PC-3 (cell line): ENCODE measurements around the gene DUSP19. TPM values are rescaled to one million over a fixed set of nuclear protein-coding genes. Genes with fewer than 3 reads are reported as not detected.
A peak's percentile ranks its signal among the peaks of the same experiment; 100 is the strongest.

ENCODE experiments used
- ATAC-seq: fragments of 200-7000 bp; cut with Tn5 transposase; 2 replicates; pipeline ENCODE4 v1.9.1; 2020; ENCODE audit warnings: mild to moderate bottlenecking, moderate library complexity
- BruUV-seq: library from RNA; stranded (reverse); fragments of 400-500 nt; replicated peaks from 2 replicates; lab custom pipeline; 2021; lab: Mats Ljungman, UMichigan
- CTCF ChIA-PET: fragments of 300-600 bp; sonication (Branson Sonifier 250); formaldehyde crosslinking; loops from one replicate; lab custom pipeline; 2022; ENCODE audit warnings: antibody characterized with exemption; lab: Charles Lee
- POLR2A ChIA-PET: fragments of 300-600 bp; sonication (Branson Sonifier 250); formaldehyde crosslinking; loops from one replicate; lab custom pipeline; 2022; ENCODE audit warnings: antibody characterized with exemption; ENCODE audit not compliant: unreplicated experiment; lab: Charles Lee
- DNase-seq: peaks from one replicate; pipeline ENCODE4 v3.0.0-alpha.2; 2015
- H2AFZ ChIP-seq: fragments of 300-600 bp; sonication (generic); 2 replicates; pipeline ENCODE4 v1.6.0; 2016; ENCODE audit warnings: antibody characterized with exemption, low read length
- H3F3A ChIP-seq: fragments of 300-600 bp; sonication (generic); one replicate; pipeline ENCODE4 v1.6.0; 2017; ENCODE audit warnings: antibody characterized with exemption, low read length, control low read depth, mild to moderate bottlenecking; ENCODE audit not compliant: unreplicated experiment
- H3K27ac ChIP-seq: fragments of 300-600 bp; sonication (generic); 2 replicates; pipeline ENCODE4 v1.5.1; 2016; ENCODE audit warnings: mild to moderate bottlenecking, low read length
- H3K27me3 ChIP-seq: fragments of 300-600 bp; sonication (generic); 2 replicates; pipeline ENCODE4 v1.6.1; 2016; ENCODE audit warnings: low read length, mixed read lengths
- H3K36me3 ChIP-seq: fragments of 300-600 bp; sonication (generic); 2 replicates; pipeline ENCODE4 v1.6.1; 2016; ENCODE audit warnings: low read depth, mixed run types, low read length, mixed read lengths
- H3K4me1 ChIP-seq: fragments of 300-600 bp; sonication (generic); 2 replicates; pipeline ENCODE4 v1.5.1; 2016; ENCODE audit warnings: low read length; ENCODE audit not compliant: insufficient read depth
- H3K4me2 ChIP-seq: fragments of 300-600 bp; sonication (generic); 2 replicates; pipeline ENCODE4 v1.6.0; 2016; ENCODE audit warnings: low read length
- H3K4me3 ChIP-seq: fragments of 300-600 bp; sonication (generic); 2 replicates; pipeline ENCODE4 v1.5.1; 2016; ENCODE audit warnings: mild to moderate bottlenecking, low read length, mixed read lengths
- H3K79me2 ChIP-seq: fragments of 300-600 bp; sonication (generic); 2 replicates; pipeline ENCODE4 v1.6.1; 2017; ENCODE audit warnings: low read length, mixed read lengths
- H3K9ac ChIP-seq: fragments of 300-600 bp; sonication (generic); 2 replicates; pipeline ENCODE4 v1.6.0; 2016; ENCODE audit warnings: mild to moderate bottlenecking, low read length
- H3K9me2 ChIP-seq: fragments of 300-600 bp; sonication (generic); replicated peaks from 2 replicates; pipeline ENCODE4 v1.6.1; 2016; ENCODE audit warnings: mixed run types, low read length, mixed read lengths
- H3K9me3 ChIP-seq: fragments of 300-600 bp; sonication (generic); 2 replicates; pipeline ENCODE4 v1.6.1; 2016; ENCODE audit warnings: low read length, mixed read lengths
- H4K20me1 ChIP-seq: fragments of 300-600 bp; sonication (generic); 2 replicates; pipeline ENCODE4 v1.6.1; 2016; ENCODE audit warnings: low read length, mixed read lengths
- CTCF ChIP-seq: fragments of 300-600 bp; sonication (generic); conservative IDR thresholded peaks from 2 replicates; pipeline ENCODE4 v1.5.1; 2017; ENCODE audit warnings: antibody characterized with exemption, low read depth, mild to moderate bottlenecking, low read length
- EZH2 ChIP-seq: fragments of 300-600 bp; sonication (generic); IDR thresholded peaks from one replicate; pipeline ENCODE4 v1.6.1; 2017; ENCODE audit warnings: antibody characterized with exemption, mild to moderate bottlenecking, low read length; ENCODE audit not compliant: unreplicated experiment
- EZH2phosphoT487 ChIP-seq: fragments of 300-600 bp; sonication (generic); IDR thresholded peaks from 2 replicates; pipeline ENCODE4 v1.6.1; 2018; ENCODE audit warnings: mild to moderate bottlenecking, antibody characterized with exemption, low read length, borderline replicate concordance
- intact Hi-C: fragments of 100-400 bp; cut with micrococcal nuclease; formaldehyde crosslinking; loops from 2 replicates; pipeline ENCODE4 v1.9.0; 2023
- total RNA-seq: library from RNA; depleted of rRNA; stranded (reverse); fragments of >200 nt; gene quantifications from 2 replicates; pipeline ENCODE4 v1.2.3, GENCODE V29; 2014

Gene DUSP19
- total RNA-seq, 1 experiment from 2014 or later: 0.51 TPM

- H3K27me3 ChIP-seq: no peaks in the 10 kb centered on the region
- no peaks in the 10 kb centered on the region for H3K9me2 ChIP-seq
- CTCF ChIA-PET: no interaction called here
- POLR2A ChIA-PET: no interaction called here
- intact Hi-C loops: loop anchor here (1.0 kb wide), 3 partner anchors 19 to 46 kb away; partner anchors contain the start of genes NCKAP1 and NUP35
- BruUV-seq: TSS peak; percentile 86
- DNase-seq (no peak), ATAC-seq (peak; percentile 71)
- no peaks in the 10 kb centered on the region for H3F3A ChIP-seq
- peak overlapping the region; percentile 87 for H3K4me2 ChIP-seq
- no peak overlapping the region for H3K27ac ChIP-seq
- peak overlapping the region; percentile 55 for H3K9ac ChIP-seq
- no peaks in the 10 kb centered on the region for H3K36me3 ChIP-seq
- H3K4me3 ChIP-seq: peak overlapping the region; percentile 80
- H3K4me1 ChIP-seq: peaks cover 13% of the 10 kb centered on the region
- H4K20me1 ChIP-seq: no peaks in the 10 kb centered on the region
- TF ChIP-seq EZH2phosphoT487: no peak
- TF ChIP-seq EZH2: no peak
- TF ChIP-seq CTCF: no peak
- H2AFZ ChIP-seq: peak overlapping the region; percentile 88
- no peaks in the 10 kb centered on the region for H3K9me3 ChIP-seq
- H3K79me2 ChIP-seq: no peaks in the 10 kb centered on the region
Observed at GRCh38 chr2:183078163-183078463, 434 bp upstream of the DUSP19 start.

- no peaks in the 10 kb centered on the region for H3K9me3 ChIP-seq
- H3K27me3 ChIP-seq: no peaks in the 10 kb centered on the region
- intact Hi-C loops: no loop called here
- H3K4me3 ChIP-seq: peak overlapping the region; percentile 80
- H3K9ac ChIP-seq: peak overlapping the region; percentile 55
- no peaks in the 10 kb centered on the region for H4K20me1 ChIP-seq
- H3K27ac ChIP-seq: 0 out of 2 replicates have a peak overlapping the region, but pooled peaks have one; percentile 12
- no peaks in the 10 kb centered on the region for H3K79me2 ChIP-seq
- H3K4me2 ChIP-seq: peak overlapping the region; percentile 87
- TF ChIP-seq EZH2 (no peak), CTCF (no peak)
- ChIA-PET CTCF (interaction anchor here (0.5 to 0.9 kb wide), 4 partner anchors 15 to 168 kb away, joined by 3 to 5 read pairs (median 4); no protein-coding TSS in a partner anchor), POLR2A (interaction anchor here (0.6 to 0.7 kb wide), 4 partner anchors 22 to 148 kb away, joined by 5 to 11 read pairs (median 8); partner anchors contain the start of gene NCKAP1)
- H3K4me1 ChIP-seq: peaks cover 13% of the 10 kb centered on the region
- ATAC-seq: peak; percentile 51
- no peaks in the 10 kb centered on the region for H3K9me2 ChIP-seq
- H3F3A ChIP-seq: no peaks in the 10 kb centered on the region
- BruUV-seq: no TSS peak
- peak overlapping the region; percentile 88 for H2AFZ ChIP-seq
- DNase-seq: no peak
- H3K36me3 ChIP-seq: no peaks in the 10 kb centered on the region
Observed at GRCh38 chr2:183079139-183079775, 710 bp downstream of the DUSP19 start.

GRCh38 chr2:183081911-183082310 is 3.4 kb downstream of the DUSP19 start:
- Histone ChIP-seq H3K9ac (no peak overlapping the region), H3K4me1 (peaks cover 13% of the 10 kb centered on the region), H3K27me3 (no peaks in the 10 kb centered on the region), H3K9me2 (no peaks in the 10 kb centered on the region), H4K20me1 (no peaks in the 10 kb centered on the region), H3K4me3 (no peak overlapping the region), H3K27ac (no peak overlapping the region), H3K36me3 (no peaks in the 10 kb centered on the region), H3K9me3 (no peaks in the 10 kb centered on the region), H2AFZ (no peak overlapping the region), H3F3A (no peaks in the 10 kb centered on the region), H3K4me2 (no peak overlapping the region), H3K79me2 (no peaks in the 10 kb centered on the region)
- no TSS peak for BruUV-seq
- ChIA-PET POLR2A (no interaction called here), CTCF (no interaction called here)
- DNase-seq (no peak), ATAC-seq (no peak)
- no peak for TF ChIP-seq CTCF
- no peak for TF ChIP-seq EZH2
- no peak for TF ChIP-seq EZH2phosphoT487
- intact Hi-C loops: no loop called here
